ENCODE results near the gene AHDC1.

AHDC1 gene

GRCh38 chr1:27575840-27576331 lies 28.1 kb downstream of the AHDC1 start (continued):
- peak; percentile 6; the same call in 1 of the 2 replicates for TF ChIP-seq ZNF398 (tag by site-specific recombination; IDR thresholded peaks at IDR 0.05)
- peak; percentile 68 for TF ChIP-seq ZBTB8A (tag by site-specific recombination; IDR thresholded peaks at IDR 0.05)
- peak; percentile 73 for TF ChIP-seq SP2 (tag by site-specific recombination; IDR thresholded peaks at IDR 0.05)
- TF ChIP-seq BCL11A (tag by site-specific recombination; IDR thresholded peaks at IDR 0.05; ENCODE audit: low read depth), result peak; percentile 11; the same call in 1 of the 2 replicates
- TF ChIP-seq ZNF561 (tag by site-specific recombination; IDR thresholded peaks at IDR 0.05; ENCODE audit: borderline replicate concordance), result 0 out of 2 replicates have a peak, but pooled peaks have one; percentile 54
- TF ChIP-seq ZBTB6 (tag by site-specific recombination; IDR thresholded peaks at IDR 0.05), result peak; percentile 34; the same call in 1 of the 2 replicates
- TF ChIP-seq SALL2 (tag by site-specific recombination; IDR thresholded peaks at IDR 0.05; ENCODE audit: borderline replicate concordance), result no peak
- peak; percentile 15; the same call in 1 of the 2 replicates for TF ChIP-seq ZNF660 (tag by site-specific recombination; IDR thresholded peaks at IDR 0.05)
- TF ChIP-seq SP7 (tag by site-specific recombination; IDR thresholded peaks at IDR 0.05), result no peak
- TF ChIP-seq SCRT1 (tag by site-specific recombination; IDR thresholded peaks at IDR 0.05; ENCODE audit: borderline replicate concordance), result no peak
- TF ChIP-seq KLF9 (tag by site-specific recombination; IDR thresholded peaks at IDR 0.05; ENCODE audit: low read depth), result 0 out of 2 replicates have a peak, but pooled peaks have one; percentile 8
- peak; percentile 51; the same call in 1 of the 2 replicates for TF ChIP-seq ZNF580 (tag by site-specific recombination; IDR thresholded peaks at IDR 0.05)
- TF ChIP-seq GLIS2 (tag by site-specific recombination; IDR thresholded peaks at IDR 0.05), result 0 out of 2 replicates have a peak, but pooled peaks have one; percentile 7

GRCh38 chr1:27574871-27575831 lies 28.8 kb downstream of the AHDC1 start:
- ChIA-PET CTCF (interaction anchor here (0.6 to 3.5 kb wide), 21 partner anchors 8 to 674 kb away, joined by 3 to 33 read pairs (median 4); partner anchors contain the start of gene AHDC1), POLR2A (interaction anchor here (0.5 to 2.3 kb wide), 11 partner anchors 16 to 325 kb away, joined by 3 to 20 read pairs (median 4); partner anchors contain the start of genes AHDC1 and WASF2)
- peak overlapping the region; percentile 36 for H3K4me3 ChIP-seq (ENCODE audit: low read depth, low read length)
- TF ChIP-seq TSHZ1 (tag by site-specific recombination; IDR thresholded peaks at IDR 0.05; ENCODE audit: borderline replicate concordance) (no peak), SETDB1 (IDR thresholded peaks at IDR 0.05; ENCODE audit: insufficient read length, low read length) (no peak), ZNF639 (tag by site-specific recombination; IDR thresholded peaks at IDR 0.05) (peak; percentile 47; the same call in 1 of the 2 replicates), BCL11B (tag by site-specific recombination; IDR thresholded peaks at IDR 0.05; ENCODE audit: low read depth) (no peak), ZNF530 (tag by site-specific recombination; IDR thresholded peaks at IDR 0.05; ENCODE audit: low read depth) (no peak), ZNF148 (tag by site-specific recombination; IDR thresholded peaks at IDR 0.05; ENCODE audit: borderline replicate concordance) (no peak), ZNF555 (tag by site-specific recombination; conservative IDR thresholded peaks at IDR 0.05) (no peak), ZNF174 (tag by site-specific recombination; IDR thresholded peaks at IDR 0.05) (no peak), ZNF324 (tag by site-specific recombination; IDR thresholded peaks at IDR 0.05) (no peak), ZNF2 (tag by site-specific recombination; IDR thresholded peaks at IDR 0.05) (peak; percentile 76)

More at GRCh38 chr1:27574871-27575831, 28.8 kb downstream of the AHDC1 start:
- Histone ChIP-seq H3K36me3 (ENCODE audit: control insufficient read depth in 2 of 2, insufficient read depth in 1 of 2, low read length in 2 of 2) (no peaks in the 10 kb centered on the region), H3K4me1 (ENCODE audit: control insufficient read depth, insufficient read depth, low read length) (peaks cover 9% of the 10 kb centered on the region), H3K27ac (ENCODE audit: extremely low read depth, low read depth, low read length) (peak overlapping the region; percentile 53), H3K9me3 (ENCODE audit: control insufficient read depth, insufficient read depth, low read depth, low read length) (no peaks in the 10 kb centered on the region)
